Measurements from ENCODE around the gene VPREB3.

VPREB3 gene

GRCh38 chr22:23782252-23782651, 28.0 kb upstream of the VPREB3 start:
- no peak for DNase-seq

- no peak for DNase-seq
Observed at GRCh38 chr22:23781511-23782183, 27.4 kb upstream of the VPREB3 start.

- no peak for DNase-seq
Observed at GRCh38 chr22:23781065-23781464, 26.8 kb upstream of the VPREB3 start.

GRCh38 chr22:23780146-23780748, 26.0 kb upstream of the VPREB3 start:
- DNase-seq, result no peak

GRCh38 chr22:23779731-23780130, 25.5 kb upstream of the VPREB3 start:
- no peak for DNase-seq

GRCh38 chr22:23779083-23779482, 24.9 kb upstream of the VPREB3 start:
- no peak for DNase-seq

- DNase-seq, result no peak
Observed at GRCh38 chr22:23778577-23778900, 24.3 kb upstream of the VPREB3 start.

GRCh38 chr22:23777776-23778576, 23.8 kb upstream of the VPREB3 start:
- no peak for DNase-seq

- no peak for DNase-seq
Observed at GRCh38 chr22:23775779-23776375, 21.7 kb upstream of the VPREB3 start.

- no peak for DNase-seq
Observed at GRCh38 chr22:23774922-23775436, 20.8 kb upstream of the VPREB3 start.

- DNase-seq, result no peak
Observed at GRCh38 chr22:23774114-23774921, 20.1 kb upstream of the VPREB3 start.

GRCh38 chr22:23773483-23774113, 19.4 kb upstream of the VPREB3 start:
- DNase-seq, result no peak

- no peak for DNase-seq
Observed at GRCh38 chr22:23772649-23773473, 18.6 kb upstream of the VPREB3 start, which contains the start of gene MMP11. MMP11 (plus strand) TSS chr22:23772849; CDS start chr22:23772871, 22 bp downstream.

GRCh38 chr22:23772315-23772648, 18.1 kb upstream of the VPREB3 start:
- DNase-seq, result no peak

- no peak for DNase-seq
Observed at GRCh38 chr22:23769321-23769965, 15.2 kb upstream of the VPREB3 start.

- peak; percentile 41 for DNase-seq
Observed at GRCh38 chr22:23767673-23768548, 13.7 kb upstream of the VPREB3 start, which contains the start of gene CHCHD10. CHCHD10 (minus strand) TSS chr22:23767972; CDS start chr22:23767874, 98 bp downstream.

GRCh38 chr22:23767303-23767672, 13.1 kb upstream of the VPREB3 start:
- no peak for DNase-seq

- DNase-seq, result no peak
Observed at GRCh38 chr22:23764899-23765881, 11.0 kb upstream of the VPREB3 start.
